Measurements from ENCODE around the gene FHOD3. TPM values are rescaled to one million over a fixed set of nuclear protein-coding genes. Genes with fewer than 3 reads are reported as not detected.

The FHOD3 gene
- total and polyA plus RNA-seq, 2 of the 8 experiments (the other 6 are each of a cell fraction or from before 2014, with no cell fraction given), result 9.7 to 10.5 TPM

GRCh38 chr18:36314098-36314497, 16.6 kb downstream of the FHOD3 start (continued):
- TF ChIP-seq CHD7 (IDR thresholded peaks at IDR 0.05; ENCODE audit: insufficient replicate concordance, low read length), result no peak
- TF ChIP-seq BRCA1 (IDR thresholded peaks at IDR 0.05; ENCODE audit: low read depth, low read length), result no peak
- no peak for TF ChIP-seq SUZ12 (IDR thresholded peaks at IDR 0.05; ENCODE audit: low read length)
- no peak for TF ChIP-seq HDAC6 (IDR thresholded peaks at IDR 0.05; ENCODE audit: low read depth, low read length)
- no peak for TF ChIP-seq TCF12 (IDR thresholded peaks at IDR 0.05; ENCODE audit: low read depth, low read length)
- no peak for TF ChIP-seq E2F6 (IDR thresholded peaks at IDR 0.05)
- TF ChIP-seq CBX5 (IDR thresholded peaks at IDR 0.05; ENCODE audit: low read depth, low read length), result no peak
- no peak for TF ChIP-seq YY1 (IDR thresholded peaks at IDR 0.05; ENCODE audit: low read depth, low read length)
